WI38 (cell line): ENCODE results near the gene GJA5.

Source experiments
- H3K4me3 ChIP-seq: 2 replicates; pipeline ENCODE4 v1.5.1; 2011; ENCODE audit warnings: low read depth, mild to moderate bottlenecking, control low read depth, low read length
- CTCF ChIP-seq: IDR thresholded peaks from 2 replicates; pipeline ENCODE4 v1.5.1; 2012; ENCODE audit warnings: low read depth, mild to moderate bottlenecking, control low read depth, low read length

GJA5 gene

GRCh38 chr1:147777694-147778093 lies 17.3 kb upstream of the GJA5 start:
- TF ChIP-seq CTCF, result no peak
- no peak overlapping the region for H3K4me3 ChIP-seq

GRCh38 chr1:147773215-147773715 lies 12.9 kb upstream of the GJA5 start:
- TF ChIP-seq CTCF, result no peak
- H3K4me3 ChIP-seq, result no peak overlapping the region

GRCh38 chr1:147772570-147772969 lies 12.2 kb upstream of the GJA5 start:
- no peak overlapping the region for H3K4me3 ChIP-seq
- TF ChIP-seq CTCF, result no peak

GRCh38 chr1:147771226-147772125 lies 11.1 kb upstream of the GJA5 start:
- no peak for TF ChIP-seq CTCF
- H3K4me3 ChIP-seq, result no peak overlapping the region

GRCh38 chr1:147769106-147769505 lies 8.7 kb upstream of the GJA5 start:
- TF ChIP-seq CTCF, result no peak
- H3K4me3 ChIP-seq, result no peak overlapping the region

GRCh38 chr1:147768582-147768981 lies 8.2 kb upstream of the GJA5 start:
- TF ChIP-seq CTCF, result no peak
- no peak overlapping the region for H3K4me3 ChIP-seq

GRCh38 chr1:147768101-147768500 lies 7.7 kb upstream of the GJA5 start:
- H3K4me3 ChIP-seq, result no peak overlapping the region
- TF ChIP-seq CTCF, result no peak
